ENCODE results near the gene C2.

The C2 gene

DNA sequence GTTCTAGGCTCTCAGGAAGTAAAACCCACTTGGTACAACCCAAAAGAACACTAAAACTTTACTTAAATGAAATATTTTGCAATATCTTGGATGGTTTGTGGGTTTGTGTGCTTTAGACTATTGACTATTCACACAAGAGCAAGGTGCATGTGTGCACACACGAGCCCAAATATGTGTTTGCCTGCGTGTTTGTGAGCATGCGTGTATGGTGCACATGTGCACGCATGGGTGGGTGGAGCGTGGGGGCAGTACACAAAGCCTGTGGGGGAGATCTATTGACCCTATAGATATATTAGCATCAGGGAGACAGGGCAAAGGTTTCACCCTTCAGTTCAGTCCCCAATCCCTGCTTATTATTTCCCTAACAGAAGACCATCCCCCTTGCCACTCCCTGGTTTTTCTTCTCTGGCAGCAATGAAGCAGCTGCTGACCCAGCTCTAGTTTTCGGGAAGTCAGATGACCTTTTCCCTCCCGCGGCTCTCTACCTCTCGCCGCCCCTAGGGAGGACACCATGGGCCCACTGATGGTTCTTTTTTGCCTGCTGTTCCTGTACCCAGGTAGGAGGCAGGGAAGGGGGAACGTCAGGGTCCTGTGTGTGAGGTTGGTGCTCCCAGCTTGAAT is at the start of gene C2:
Gene C2 (plus strand): TSS at position 476 of the 621 bp plus-strand sequence. CDS start 36 bp downstream, at position 512.
- no peak for DNase-seq (ENCODE audit: low spot score)

DNA sequence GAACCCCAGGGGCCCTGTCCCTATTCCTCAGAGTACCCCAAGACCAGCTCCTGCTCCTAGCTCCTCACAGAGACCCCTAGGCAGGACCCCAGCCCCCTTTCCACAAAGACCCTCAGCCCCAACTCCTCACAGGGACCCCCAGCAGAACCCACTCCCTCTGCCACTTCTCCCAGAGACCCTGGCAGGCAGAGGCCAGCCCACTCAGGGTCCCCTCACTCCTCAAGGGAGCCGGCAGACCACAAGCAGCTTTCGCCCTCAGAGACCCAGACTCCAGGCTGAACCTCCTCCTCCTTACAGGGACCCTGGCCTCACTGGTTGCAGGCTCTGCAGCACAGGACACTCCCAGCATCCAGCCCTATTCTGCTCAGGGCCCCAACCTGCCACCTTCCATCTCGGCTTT is 49.3 kb upstream of the C2 start:
- no peak for DNase-seq (ENCODE audit: low spot score)

DNA sequence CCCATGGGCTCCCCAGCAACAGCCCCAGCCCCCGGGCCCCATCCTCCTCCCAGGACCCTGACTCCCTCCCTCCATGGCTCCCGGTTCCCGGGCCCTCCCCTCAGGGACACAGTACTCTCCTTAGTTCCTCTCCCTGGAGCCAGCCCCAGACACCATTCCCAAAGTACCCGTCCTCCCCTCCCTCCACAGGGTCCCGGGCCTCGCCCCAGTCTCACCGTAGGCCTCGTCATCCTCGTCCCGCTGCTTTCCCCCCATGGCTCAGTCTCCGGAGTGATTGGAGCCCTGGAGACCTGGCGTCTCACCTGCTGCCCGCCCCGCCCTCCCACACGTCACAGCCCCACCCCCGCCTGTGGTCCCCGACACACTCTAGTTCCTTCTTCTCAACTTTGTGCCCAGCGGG is 48.8 kb upstream of the C2 start, which contains the start of gene SLC44A4:
Gene SLC44A4 (minus strand): TSS at position 272 of the 400 bp plus-strand sequence. CDS start 17 bp downstream, at position 255.
- no peak for DNase-seq (ENCODE audit: low spot score)

DNA sequence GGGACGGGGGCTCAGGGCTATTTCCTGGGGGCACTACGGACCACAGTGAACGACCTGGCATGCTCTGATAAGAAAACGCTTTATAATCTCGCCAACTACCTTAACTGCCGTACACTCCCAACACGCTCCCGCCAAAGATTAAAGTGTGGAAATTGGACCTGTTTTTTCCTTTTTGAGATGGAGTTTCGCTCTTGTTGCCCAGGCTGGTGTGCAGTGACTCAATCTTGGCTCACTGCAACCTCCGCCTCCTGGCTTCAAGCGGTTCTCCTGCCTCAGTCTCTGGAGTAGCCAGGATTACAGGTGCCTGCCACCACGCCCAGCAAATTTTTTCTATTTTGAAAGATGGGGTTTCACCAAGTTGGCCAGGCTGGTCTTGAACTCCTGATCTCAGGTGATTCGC is 48.4 kb upstream of the C2 start:
- DNase-seq (ENCODE audit: low spot score): no peak

DNA sequence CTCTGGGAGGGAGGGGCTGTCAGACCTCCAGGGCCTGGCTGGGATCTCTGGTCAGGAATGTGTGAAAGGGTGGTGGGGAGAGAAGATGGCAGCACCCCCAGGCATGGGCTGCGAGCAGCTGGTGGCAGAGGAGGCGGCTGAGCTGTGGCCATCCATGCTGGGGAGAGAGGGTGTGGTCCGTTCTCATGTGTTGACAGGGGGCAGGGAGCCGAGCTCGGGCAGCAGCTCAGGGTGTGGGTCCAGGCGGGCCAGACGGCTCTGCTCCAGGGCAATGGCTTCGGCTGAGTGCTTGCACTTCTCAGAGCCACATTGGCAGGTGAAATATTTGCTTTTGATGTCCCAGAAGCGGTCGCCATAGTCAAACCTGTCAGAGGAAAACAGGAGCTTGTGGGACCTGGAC is 47.6 kb upstream of the C2 start:
- no peak for DNase-seq (ENCODE audit: low spot score)

DNA sequence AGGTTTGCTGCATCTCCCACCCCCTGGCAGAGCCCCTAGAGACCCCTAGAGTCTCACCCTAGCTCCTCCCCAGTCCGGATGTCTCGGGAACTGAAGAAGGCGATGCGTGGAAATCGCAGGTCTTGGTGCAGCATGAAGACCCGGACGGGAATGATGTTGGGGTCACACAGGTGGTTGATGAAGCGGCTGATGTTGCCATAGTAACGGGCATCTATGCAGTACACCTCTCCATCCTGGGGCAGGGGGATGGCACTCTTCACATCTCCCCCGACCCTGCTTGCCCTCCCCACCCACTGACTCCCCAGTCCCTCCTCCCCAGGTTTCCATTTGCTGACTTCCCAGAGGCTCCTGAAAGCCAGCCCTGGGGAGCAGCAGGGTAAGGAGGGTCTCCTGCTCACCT is 46.9 kb upstream of the C2 start:
- no peak for DNase-seq (ENCODE audit: low spot score)

DNA sequence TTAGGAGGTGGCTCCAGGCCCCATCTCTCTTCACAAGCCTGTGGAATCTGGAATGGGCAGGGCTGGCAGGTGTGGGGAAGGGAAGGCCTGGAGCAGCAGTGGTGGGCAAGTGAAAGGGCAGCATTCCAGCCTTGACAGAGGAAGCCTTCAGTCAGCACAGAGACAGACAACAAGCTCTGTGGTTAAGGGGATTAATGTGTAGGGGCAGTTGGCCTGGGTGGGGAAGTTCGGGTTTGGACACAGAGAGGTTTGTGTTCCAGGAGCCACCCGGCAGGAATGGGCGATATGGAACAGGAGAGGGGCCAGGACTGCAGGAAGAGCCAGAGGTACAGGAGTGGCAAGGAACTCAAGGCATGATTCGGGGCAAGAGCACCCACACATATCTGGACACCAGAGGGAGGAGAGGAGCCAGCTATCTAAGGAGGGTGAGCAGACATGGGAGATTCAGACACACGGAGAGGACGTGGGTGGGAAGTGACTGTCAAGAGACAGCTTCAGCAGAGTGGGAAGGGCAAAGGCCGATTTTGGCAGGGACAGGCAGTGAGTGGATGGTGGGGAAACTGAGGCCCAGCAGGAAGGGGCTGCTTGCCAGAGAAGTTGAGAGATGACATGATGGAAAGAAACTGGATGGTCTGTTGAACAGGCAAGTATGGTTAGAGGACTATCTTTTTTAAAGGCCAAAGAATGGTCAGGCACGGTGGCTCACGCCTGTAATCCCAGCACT is 46.2 kb upstream of the C2 start:
- DNase-seq (ENCODE audit: low spot score): no peak

DNA sequence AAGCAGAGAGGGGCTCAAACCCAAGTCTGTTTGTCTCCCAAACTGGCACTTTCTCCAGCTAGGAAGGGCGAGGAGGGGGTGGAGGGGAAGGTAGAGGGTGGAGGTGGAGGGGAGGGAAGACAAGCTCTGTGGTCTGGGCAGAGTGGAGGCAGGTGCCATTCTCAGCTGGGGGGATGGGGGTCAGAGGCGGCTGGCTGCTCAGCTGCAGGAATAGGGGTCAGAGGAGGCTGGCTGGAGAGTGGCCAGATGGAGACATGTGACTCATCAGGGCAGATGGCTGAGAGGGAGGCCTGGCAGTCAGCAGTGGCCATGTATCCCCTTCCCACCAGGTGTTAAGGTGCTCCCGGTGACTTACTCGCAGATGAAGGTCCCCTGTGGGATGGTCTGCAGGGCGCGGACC is 45.2 kb upstream of the C2 start:
- peak; percentile 75 for DNase-seq (ENCODE audit: low spot score)

DNA sequence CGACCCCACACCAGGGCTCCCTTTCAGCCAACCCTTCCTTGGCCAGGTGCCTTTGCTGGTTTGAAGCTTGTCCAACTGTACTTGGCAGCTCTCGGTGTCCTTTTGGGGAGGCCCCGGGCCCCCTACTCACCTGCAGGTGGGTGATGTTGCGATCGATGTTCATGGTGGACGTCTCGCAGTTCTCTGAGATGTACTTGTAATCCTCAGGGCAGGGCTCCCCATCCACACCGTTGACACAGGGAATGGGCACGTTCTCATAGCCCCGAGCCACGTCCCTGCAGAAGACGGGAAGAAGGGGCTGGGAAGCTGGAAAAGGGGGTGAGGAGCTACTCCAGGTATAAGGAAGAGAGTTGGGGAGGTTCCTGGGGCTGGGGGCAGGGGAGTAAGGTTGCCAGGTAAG is 43.8 kb upstream of the C2 start:
- no peak for DNase-seq (ENCODE audit: low spot score)

DNA sequence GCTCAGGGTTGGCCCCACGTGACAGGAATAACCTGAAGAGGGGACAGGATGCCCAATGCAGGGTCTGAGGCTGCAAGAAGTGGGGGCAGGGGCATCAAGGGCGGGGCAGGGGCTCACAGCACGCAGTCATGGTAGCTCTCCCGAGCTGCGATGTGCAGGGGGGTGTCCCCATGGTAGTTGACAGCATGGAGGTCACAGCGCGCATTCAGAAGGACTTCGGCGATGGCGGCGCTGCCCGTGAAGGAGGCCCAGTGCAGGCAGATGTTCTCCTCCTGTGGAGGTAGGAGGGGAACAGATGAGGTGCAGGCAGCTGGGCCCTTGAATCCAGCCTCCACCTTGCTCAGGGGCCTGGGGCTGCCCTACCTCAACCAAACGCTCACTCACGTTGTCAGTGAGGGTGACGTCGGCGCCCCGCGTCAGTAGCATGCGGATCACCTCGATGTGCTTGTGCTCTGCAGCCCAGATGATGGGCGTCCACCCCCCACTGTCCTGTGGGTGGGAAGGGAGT is 42.9 kb upstream of the C2 start:
- no peak for DNase-seq (ENCODE audit: low spot score)

DNA sequence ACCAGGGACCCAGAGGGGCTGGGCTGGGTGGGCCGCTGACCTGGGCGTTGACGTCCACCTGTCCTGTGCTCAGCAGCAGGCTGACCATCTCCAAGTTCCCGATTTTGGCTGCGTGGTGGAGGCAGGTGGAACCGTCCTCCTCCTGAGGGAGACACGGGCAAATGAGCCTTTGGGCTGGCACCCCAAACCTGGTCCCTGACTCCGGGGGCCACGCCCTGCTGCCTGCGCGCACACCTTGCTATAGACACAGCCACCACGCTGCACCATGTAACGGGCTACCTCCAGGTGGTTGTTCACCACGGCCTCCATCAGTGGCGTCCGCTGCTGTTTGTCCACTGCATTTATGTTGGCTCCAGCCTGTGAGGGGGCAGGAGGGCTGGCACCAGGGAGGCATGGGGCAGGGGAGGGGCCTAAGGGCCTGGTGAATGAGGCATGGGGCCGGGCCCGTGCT is 41.0 kb upstream of the C2 start:
- DNase-seq (ENCODE audit: low spot score): no peak

DNA sequence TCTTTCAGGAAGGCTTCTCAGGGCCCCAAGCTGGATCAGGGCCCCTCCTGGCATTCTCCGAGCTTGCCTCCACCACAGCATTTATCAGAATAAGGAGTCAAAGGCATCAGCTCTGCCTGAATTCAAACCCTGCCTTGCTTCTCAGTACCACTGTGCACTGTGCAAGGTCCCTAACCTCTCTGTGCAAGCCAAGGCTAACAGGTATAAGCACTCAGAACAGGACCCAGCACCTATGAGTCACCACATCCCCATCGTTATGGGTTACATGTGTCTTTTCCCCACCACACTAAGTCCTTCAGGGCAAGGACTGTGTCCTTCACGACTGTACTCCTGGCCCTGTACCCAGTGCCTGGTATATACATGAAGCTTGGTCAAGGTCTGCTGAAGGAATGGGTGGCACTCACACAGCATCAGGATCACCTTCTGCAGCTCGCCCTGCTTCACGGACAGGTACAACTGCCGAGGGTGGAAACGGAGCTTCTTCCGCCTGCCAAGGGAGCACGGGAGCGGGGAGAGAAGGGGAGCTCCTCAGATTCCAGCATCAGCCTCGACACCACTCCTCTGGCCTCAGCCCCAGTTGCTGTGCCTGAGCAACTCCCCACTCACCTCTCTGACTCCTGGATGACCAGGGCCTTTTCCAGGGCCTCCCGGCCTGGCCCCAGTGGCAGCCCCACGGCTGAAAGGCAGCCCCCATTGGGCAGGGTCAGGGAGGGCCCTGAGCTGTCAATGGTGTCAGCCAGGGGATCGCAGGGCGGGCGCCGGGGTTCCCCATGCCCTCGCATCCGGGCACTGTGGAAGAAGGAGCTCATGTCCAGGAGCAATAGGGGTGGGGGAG is 40.1 kb upstream of the C2 start:
- DNase-seq (ENCODE audit: low spot score): no peak

DNA sequence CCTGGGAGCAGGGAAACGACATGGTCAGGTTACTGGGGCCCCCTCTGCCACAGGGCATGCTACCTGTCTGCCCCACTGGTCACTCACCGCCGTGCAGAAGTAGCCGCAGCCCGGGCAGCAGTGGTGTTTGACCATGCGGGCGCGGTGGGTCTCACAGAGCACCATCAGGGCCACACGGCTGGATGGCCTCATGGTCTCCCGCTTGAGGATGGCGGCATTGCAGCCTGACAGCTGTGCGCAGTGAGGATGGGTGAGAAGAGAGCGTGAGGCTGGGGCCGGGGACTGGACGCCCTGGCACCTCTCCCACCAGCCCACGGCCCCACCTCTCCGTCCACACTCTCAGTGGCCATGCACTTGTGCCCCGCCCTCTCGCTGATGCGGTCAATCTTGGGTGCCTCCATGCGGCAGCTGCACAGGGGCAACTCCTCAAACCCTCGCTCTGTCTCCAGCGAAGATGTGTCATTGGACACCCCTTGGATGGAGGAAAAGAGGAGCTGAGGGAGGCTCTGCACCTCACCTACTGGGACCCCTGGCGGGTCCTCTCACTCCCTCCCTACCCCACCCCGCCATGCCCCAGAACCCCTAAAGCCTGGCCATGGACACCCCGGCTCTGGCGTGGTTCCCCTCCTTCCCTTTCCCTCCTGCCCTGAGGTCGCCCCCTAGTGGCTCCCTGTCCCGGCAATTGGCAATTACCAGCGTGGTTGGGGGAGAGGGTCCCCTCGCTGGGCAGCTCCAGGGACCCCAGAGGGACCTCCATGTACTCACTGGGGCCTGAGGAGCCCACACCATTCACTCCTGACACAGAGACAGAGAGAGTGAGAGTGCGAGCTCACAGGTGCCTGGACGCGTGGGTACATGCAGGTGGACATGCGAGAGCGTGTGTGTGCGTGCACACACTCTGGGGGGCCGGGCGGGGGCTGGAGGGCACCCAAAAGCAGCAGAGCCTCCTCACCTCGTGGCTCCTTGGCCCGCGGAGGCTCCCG is 39.0 kb upstream of the C2 start:
- DNase-seq (ENCODE audit: low spot score): peak; percentile 45

DNA sequence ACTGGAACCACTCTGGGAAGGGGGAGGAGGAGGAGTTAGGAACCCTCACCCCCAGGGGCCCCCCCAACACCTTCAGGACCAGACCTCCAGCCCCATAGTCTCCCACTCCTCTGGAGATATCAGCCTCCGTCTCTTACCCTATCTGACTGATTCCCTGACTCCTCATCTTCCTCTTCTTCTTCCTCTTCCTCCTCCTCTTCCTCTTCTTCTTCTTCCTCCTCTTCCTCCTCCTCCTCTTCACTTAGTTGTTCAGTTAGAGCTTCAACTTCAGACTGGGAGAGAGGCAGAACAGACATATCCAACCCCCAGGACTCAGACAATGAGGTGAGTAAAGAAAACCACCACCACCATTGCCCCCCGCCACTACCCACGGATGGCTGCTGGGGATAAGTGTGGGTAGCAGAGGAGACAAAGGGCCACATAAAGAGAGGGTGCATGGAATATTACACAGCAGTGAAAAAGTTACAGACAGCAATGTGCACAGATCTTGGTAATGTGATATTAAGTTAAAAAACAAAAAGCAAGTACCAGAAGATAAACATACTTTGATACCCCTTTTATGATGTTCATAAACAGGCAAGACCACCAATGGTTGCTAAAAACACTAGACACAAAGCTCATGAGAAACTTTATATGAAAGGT is 38.1 kb upstream of the C2 start:
- no peak for DNase-seq (ENCODE audit: low spot score)

DNA sequence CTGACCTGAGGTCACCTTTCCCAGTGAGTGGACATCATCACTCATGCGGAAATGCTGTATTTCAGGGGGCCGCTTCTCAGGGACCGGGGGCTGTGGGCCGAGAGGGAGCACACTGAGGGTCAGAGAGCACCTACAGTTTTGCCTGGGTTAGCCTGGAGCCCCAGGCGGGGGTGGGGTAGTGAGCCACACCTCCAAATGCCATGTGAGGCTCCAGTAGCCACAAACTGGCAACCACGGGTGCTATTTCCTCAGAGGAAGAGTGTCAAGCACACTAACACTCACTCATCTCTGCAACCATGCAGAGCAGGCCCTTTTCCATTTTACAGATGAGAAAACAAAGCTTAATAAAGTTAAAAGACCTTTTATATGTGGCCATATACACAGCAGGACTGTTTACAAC is 34.7 kb upstream of the C2 start:
- no peak for DNase-seq (ENCODE audit: low spot score)

DNA sequence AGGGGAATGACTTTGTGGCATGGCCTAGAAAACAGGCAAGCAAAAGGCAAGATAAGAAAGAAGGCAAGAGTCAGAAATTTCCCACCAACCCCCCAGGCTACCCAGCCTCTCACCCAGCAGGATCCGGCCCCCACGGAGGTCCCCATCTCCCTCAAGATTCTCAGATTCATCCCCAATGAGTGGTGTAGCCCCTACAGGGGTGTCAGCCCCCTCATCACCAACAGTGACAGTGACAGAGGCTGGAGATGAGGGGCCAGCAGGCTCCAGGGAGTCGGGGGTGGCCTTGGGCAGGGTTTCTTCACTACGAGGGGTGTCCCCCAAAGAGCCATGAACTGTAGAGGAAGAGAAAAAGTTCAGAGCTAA is 31.0 kb upstream of the C2 start:
- DNase-seq (ENCODE audit: low spot score): no peak

DNA sequence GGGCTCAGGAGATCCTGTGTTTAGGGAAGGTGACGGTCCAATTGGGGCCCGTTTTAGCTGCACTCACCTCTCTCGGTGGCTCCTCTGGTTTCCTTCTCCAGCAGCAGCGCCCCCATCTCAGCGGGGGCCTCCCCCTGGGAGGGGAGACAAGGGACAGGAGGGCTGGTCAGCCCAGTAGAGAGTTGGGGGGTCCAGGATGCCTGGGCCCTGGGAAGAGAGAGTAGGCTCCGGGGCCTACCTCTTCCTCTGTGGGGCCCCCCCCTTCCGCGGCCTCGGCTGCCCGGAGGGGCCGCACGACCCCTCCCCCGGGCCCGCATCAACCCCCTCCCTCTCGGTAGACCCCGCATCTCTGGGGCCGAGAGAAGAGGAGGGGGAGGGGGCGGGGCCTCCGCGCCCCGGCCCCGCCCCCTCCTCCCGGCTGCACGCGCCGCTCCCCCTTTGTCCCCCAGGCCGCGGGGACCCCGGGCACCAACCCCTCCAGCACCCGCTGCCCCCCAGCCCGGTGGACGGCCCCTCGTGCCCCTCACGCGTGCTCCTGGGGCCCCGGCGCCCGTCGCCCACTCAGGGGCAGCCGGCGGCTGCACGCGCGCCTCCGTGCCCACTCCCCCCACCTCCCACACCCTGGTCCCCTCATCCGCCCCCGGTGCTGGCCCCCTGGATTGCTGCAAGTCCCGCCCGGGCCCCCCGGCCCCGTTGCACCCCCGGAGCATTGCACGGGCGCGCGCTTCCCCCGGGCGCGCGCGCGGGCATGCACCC is 30.5 kb upstream of the C2 start:
- no peak for DNase-seq (ENCODE audit: low spot score)

DNA sequence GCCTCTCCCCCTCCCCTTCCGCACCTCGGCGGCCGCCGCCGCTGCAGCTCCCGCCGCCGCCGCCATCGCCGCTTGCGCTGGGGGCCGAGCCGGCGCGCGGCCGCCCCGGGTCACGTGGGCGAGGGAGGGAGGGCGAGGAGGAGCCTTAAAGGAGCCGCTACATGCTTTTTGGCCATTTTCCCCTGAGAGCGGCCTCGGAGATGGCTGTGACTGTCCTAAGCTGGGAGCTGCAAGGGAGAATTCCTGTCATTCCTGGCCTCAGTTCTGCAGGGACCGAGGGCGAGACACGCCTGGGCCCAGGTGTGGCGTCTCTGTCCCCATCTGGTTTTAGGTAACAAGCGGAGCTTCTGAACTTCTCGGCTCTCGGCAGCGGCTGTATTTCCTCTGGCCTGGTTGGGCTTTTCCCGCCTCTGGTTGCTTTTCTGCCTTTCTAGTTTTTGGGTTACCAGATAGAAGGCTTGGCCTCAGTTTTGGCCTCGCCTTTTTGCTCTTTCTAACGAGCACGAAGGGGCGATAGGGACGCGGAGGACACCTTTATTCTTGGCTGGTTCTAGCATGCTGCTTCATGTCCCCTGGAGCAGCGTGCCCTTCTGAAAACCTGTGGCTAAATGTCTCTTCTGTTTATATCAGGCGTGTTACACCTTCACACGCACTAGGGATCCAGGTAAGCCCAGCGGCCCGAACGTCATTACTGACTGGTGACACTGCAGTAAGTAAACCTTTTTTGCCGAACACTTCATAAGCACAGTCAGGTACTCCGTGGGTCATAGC is 29.7 kb upstream of the C2 start, which contains the start of gene EHMT2:
Gene EHMT2 (minus strand): TSS at position 87 of the 771 bp plus-strand sequence. CDS start 21 bp downstream, at position 66.
- peak; percentile 92 for DNase-seq (ENCODE audit: low spot score)

DNA sequence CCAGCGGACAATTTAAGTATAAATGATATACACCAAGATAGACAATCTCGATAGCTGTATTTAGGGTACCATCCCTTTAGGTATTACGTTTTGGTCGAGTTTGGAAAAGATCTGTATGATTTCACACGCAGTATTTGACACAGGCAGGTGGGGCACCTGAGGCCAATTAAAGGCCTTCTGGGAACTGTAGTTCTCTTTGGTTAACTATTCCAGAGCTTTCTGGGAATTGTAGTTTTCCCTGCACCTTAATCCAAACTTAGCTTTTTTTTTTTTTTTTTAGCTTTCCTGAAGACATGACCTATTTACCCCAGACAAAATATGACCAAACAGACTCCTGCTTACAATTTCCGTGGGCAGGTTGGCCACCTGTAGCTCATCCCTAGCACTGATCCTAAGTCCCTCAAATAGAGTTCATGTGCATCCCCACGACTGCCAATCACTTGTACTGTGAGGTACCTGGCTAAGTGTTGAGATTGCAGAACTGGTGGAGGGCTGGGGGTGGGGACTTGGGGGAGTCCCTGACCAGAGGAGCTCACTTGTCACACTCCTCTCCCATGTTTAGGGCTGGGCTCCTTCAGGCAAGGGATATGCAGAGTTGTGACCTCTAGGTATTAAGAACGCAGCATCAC is 29.0 kb upstream of the C2 start:
- peak; percentile 38 for DNase-seq (ENCODE audit: low spot score)

Measured in hepatic stellate cell (primary cell).